Activated effector memory CD4-positive, alpha-beta T cell treated with Interleukin-2 at 50 U/mL for 16 hours (primary cell): ENCODE data around the gene OR1N2.
"Not testable (repeated sequence)": the region's sequence is repeated elsewhere in the genome, so short reads cannot be mapped to it uniquely, and the experiment has no call there.

Experiments
- DNase-seq: peaks from one replicate; pipeline ENCODE4 v3.0.0-alpha.2; 2020

OR1N2 gene, protein sequence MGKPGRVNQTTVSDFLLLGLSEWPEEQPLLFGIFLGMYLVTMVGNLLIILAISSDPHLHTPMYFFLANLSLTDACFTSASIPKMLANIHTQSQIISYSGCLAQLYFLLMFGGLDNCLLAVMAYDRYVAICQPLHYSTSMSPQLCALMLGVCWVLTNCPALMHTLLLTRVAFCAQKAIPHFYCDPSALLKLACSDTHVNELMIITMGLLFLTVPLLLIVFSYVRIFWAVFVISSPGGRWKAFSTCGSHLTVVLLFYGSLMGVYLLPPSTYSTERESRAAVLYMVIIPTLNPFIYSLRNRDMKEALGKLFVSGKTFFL

GRCh38 chr9:122552812-122553211, at the start of gene OR1N2:
Gene OR1N2 (plus strand): TSS chr9:122553112. CDS start chr9:122553212, 100 bp downstream.
- no peak for DNase-seq

DNA sequence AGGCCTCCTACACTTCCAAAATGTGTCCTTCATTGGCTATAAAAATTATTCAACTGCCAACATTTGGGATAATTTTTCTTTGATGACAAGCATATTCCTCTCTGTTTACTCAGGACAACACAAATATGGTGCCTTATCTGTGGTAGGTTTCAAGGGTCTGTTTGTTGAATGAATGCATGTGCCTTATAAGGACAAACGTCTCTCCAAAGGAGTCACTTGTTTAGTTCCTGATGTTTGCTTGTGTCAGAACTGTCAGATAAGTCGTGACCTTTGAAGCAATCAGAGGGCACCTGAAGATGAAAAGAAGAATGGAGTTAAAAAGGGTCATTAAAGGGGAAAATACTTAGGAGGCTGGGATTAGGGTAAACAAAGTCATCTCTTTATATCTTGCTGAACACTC, 45.9 kb upstream of the OR1N2 start:
- no peak for DNase-seq

GRCh38 chr9:122510502-122510901, 42.4 kb upstream of the OR1N2 start, which contains the start of gene OR1J2:
Gene OR1J2 (plus strand): TSS chr9:122510802. CDS start chr9:122510802, 0 bp downstream.
- no peak for DNase-seq

- DNase-seq = no peak
Observed at GRCh38 chr9:122518226-122518625, 34.7 kb upstream of the OR1N2 start.

GRCh38 chr9:122518841-122519240, 34.1 kb upstream of the OR1N2 start, which contains the start of gene OR1J4:
Gene OR1J4 (plus strand): TSS chr9:122519141. CDS start chr9:122519141, 0 bp downstream.
- DNase-seq = no peak

DNA sequence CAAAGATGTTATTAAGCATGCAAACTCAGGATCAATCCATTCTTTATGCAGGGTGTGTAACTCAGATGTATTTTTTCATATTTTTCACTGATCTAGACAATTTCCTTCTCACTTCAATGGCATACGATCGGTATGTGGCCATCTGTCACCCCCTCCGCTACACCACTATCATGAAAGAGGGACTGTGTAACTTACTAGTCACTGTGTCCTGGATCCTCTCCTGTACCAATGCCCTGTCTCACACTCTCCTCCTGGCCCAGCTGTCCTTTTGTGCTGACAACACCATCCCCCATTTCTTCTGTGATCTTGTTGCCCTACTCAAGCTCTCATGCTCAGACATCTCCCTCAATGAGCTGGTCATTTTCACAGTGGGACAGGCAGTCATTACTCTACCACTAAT, 33.5 kb upstream of the OR1N2 start:
- no peak for DNase-seq

DNA sequence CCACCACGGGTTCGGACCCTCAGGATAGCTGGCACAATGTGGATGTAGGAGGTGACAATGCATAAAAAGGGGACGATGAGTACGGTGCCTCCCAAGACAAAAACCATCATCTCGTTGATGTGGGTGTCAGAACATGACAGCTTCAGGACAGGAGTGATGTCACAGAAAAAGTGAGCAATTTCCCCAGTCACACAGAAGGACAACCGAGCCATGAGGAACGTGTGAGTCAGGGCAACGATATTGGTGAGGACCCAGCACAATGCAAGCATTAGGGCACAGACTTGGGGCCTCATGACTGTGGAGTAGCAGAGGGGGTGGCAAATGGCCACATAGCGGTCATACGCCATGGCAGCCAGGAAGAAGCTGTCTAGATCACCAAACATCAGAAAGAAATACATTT, 26.3 kb upstream of the OR1N2 start:
- DNase-seq = no peak

DNA sequence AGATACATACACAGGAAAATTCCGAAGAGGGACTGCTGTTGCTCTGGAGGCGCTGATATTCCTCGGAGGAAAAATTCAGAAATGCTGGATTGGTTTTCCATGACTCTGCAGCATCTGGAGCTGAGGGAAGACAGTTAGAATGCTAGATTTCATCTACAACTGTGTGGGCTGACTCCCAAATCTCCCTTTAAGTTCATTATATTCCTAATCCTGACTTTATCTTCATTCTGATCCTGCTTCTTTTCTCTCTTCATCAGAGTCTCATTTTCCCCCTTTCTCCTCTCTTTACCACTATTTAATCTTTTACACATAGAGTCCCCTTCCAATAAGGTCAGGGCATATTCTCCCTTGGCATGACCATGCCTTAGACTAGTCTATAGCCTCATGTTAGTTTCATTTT, 25.7 kb upstream of the OR1N2 start, which contains the start of gene OR1N1:
OR1N1 (minus strand) TSS at position 101 of the 400 bp plus-strand sequence; CDS start at position 101, 0 bp downstream.
- DNase-seq = no peak

GRCh38 chr9:122531157-122531556, 21.8 kb upstream of the OR1N2 start:
- not testable (repeated sequence) for DNase-seq

GRCh38 chr9:122536134-122536533, 16.8 kb upstream of the OR1N2 start:
- DNase-seq = no peak

GRCh38 chr9:122537066-122537465, 15.8 kb upstream of the OR1N2 start:
- not testable (repeated sequence) for DNase-seq

DNA sequence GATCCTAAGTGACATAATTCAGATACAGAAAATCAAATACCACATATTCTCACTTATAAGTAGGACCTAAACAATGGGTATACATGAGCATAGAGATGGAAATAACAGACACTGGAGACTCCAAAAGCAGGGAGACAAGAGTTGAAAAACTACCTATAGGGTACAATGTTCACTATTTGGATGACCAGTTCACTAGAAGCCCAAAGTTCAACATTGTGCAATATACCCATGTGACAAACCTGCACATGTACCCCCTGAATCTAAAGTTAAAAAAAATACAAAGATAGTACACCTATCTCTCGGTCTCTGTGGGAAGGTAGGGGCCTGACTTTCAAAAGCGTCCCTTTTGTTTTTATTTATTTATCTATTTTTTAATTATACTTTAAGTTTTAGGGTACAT, 14.2 kb upstream of the OR1N2 start:
- no peak for DNase-seq

- DNase-seq = no peak
Observed at GRCh38 chr9:122546196-122546595, 6.7 kb upstream of the OR1N2 start.

DNA sequence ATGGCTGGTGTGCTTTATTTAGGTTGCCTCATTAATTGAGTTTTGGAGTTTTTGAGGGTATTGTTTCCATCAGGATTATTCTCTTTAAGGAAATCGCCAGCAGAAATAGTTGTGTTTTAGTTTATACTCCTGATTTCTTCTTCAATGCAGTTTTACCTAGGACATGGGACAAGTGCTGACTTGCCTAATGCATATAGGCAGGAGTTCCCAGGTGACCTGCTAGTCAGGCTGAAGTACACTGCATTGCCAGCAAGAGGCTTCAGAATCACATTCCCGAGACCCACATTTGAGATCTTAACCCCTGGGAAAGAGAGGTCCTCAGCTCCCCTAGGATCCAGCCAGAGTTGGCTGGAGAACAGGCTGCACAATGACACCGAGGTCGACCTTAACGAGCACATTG, 1.5 kb upstream of the OR1N2 start:
- DNase-seq = no peak

- DNase-seq = no peak
Observed at GRCh38 chr9:122561446-122561845, 8.5 kb downstream of the OR1N2 start.

- DNase-seq = no peak
Observed at GRCh38 chr9:122562134-122562760, 9.3 kb downstream of the OR1N2 start.

DNA sequence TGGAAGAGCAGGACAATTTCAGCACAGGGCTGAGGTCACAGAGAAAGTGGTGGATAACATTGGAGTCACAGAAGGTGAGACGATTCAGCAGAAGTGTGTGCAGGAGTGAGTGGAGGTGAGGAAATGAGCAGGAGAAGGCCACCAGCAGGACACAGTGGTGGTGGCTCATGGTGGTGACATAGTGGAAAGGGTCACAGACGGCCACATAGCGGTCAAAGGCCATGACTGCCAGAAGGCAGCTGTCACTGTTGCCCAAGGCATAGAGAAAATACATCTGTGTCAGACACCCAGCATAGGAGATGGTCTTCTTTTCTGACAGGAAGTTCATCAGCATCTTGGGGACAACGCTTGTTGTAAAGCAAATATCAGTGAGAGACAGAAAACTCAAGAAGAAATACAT, 15.0 kb downstream of the OR1N2 start:
- DNase-seq = no peak

DNA sequence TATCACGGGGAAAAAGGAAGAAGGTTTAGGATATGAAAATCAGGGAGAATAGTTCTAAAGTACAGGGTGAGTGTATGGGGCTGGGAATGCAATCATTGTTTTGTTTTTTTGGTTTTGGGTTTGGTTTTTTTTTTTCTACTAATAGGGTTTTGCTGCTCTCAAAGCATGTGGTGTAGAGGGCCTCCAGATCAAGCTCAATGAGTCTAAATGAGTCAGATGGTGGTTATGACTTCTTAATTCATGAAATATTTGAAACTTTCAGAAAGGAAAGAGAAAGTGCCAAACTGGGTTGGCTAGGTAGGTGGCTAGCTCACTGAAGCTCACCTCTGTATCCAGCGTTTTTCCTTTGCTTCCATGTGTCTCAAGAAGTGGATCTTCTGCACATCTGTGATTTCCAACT, 19.5 kb downstream of the OR1N2 start:
- no peak for DNase-seq

DNA sequence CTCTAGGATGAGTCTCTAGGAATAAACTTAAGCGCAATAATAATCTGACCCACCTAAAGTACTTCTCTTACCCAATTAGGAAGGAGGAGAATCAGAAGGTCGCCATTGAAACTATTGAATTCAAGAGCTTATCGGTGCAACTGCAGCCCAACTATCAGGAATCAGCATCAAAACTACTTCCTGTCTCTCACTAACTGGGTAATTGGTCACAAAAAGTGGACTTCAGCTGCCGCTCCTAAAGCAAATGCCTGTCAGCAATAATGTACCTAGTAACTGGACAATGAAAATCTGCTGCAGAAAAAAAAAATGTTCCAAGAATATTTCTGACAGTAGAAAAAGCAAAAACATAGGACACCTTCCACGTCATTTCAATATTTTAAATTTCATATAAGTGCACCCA, 27.0 kb downstream of the OR1N2 start:
- no peak for DNase-seq

GRCh38 chr9:122580360-122580759, 27.4 kb downstream of the OR1N2 start:
- DNase-seq = no peak

DNA sequence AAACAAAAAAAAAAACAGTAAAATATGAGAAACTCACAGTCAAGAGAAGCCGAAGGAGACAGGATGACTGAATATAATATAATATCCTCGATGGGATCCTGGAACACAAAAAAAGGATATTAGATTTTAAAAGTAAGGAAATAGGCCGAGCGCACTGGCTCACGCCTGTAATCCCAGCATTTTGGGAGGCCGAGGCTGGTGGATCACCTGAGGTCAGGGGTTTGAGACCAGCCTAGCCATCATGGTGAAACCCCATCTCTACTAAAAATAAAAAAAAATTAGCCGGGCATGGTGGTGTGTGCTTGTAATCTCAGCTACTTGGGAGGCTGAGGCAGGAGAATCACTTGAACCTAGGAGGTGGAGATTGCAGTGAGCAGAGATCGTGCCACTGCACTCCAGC, 30.4 kb downstream of the OR1N2 start, which contains the start of gene OR1L8:
OR1L8 (minus strand) TSS at position 101 of the 400 bp plus-strand sequence. CDS start 14,907 bp downstream, outside the sequence.
- DNase-seq = not testable (repeated sequence)
